DND-41 (cell line): ENCODE measurements around the gene MAPK1IP1L.

Source experiments
- EZH2 ChIP-seq: IDR thresholded peaks from 3 replicates; pipeline ENCODE4 v1.6.1; 2012; ENCODE audit warnings: borderline replicate concordance, low read depth, mild to moderate bottlenecking, moderate library complexity, low read length, inconsistent platforms; ENCODE audit not compliant: severe bottlenecking
- TF ChIP-seq, protein P1 (sequence below): IDR thresholded peaks from 2 replicates; pipeline ENCODE4 v1.5.1; 2012; ENCODE audit warnings: borderline replicate concordance, low read length, moderate library complexity, mild to moderate bottlenecking; ENCODE audit not compliant: poor library complexity, severe bottlenecking; ENCODE audit errors: extremely low read depth

DNA sequence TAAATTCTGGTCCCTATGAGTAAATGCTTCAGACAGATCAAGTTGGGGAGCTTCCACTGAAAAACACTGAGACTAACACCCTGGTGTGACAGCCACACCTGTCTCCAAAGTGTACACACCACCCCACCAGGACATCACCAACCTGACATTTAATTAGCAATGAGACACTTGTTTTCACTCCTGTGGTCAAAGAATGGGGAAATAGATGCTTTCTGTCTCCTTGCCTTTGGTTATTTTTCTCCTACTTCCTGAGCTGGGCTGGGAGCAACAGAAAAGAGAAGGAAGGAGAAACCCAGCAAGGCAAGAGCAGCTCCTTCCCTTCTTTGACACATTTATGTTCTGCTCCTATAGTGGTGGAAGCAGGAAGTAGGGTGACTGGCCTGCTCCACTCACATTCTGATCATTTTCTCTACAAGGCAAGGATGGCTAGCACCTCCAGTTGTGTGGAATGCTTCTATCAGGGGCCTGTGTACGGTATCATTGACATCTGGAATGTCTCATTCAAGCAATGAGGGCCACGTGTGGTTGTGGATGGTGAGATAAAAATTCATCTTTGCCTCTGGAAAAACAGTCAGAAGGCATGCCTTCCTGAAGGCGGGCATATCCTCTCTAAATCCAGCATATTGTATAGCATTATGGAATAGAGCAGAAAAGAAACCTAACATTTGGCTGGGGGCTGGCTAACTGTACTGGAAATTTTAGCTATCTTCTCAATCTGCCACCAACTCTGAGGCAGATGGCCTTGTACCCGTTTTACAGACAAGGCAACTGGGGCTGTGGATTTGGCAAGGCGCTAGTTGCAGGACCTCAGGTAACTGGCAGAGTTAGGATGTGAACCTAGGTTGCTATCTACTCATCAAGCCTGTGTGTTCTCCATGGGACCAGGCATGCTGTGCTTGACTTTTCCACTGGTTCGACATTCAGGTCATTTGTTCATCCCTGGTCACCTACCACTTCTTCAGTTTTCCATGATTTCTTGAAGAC lies 52.8 kb downstream of the MAPK1IP1L start:
- TF ChIP-seq, protein P1, sequence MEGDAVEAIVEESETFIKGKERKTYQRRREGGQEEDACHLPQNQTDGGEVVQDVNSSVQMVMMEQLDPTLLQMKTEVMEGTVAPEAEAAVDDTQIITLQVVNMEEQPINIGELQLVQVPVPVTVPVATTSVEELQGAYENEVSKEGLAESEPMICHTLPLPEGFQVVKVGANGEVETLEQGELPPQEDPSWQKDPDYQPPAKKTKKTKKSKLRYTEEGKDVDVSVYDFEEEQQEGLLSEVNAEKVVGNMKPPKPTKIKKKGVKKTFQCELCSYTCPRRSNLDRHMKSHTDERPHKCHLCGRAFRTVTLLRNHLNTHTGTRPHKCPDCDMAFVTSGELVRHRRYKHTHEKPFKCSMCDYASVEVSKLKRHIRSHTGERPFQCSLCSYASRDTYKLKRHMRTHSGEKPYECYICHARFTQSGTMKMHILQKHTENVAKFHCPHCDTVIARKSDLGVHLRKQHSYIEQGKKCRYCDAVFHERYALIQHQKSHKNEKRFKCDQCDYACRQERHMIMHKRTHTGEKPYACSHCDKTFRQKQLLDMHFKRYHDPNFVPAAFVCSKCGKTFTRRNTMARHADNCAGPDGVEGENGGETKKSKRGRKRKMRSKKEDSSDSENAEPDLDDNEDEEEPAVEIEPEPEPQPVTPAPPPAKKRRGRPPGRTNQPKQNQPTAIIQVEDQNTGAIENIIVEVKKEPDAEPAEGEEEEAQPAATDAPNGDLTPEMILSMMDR: no peak
- TF ChIP-seq EZH2: no peak
